ENCODE data around the gene GLS2.
"Not testable (repeated sequence)": the region's sequence is repeated elsewhere in the genome, so short reads cannot be mapped to it uniquely, and the experiment has no call there.

The GLS2 gene

DNA sequence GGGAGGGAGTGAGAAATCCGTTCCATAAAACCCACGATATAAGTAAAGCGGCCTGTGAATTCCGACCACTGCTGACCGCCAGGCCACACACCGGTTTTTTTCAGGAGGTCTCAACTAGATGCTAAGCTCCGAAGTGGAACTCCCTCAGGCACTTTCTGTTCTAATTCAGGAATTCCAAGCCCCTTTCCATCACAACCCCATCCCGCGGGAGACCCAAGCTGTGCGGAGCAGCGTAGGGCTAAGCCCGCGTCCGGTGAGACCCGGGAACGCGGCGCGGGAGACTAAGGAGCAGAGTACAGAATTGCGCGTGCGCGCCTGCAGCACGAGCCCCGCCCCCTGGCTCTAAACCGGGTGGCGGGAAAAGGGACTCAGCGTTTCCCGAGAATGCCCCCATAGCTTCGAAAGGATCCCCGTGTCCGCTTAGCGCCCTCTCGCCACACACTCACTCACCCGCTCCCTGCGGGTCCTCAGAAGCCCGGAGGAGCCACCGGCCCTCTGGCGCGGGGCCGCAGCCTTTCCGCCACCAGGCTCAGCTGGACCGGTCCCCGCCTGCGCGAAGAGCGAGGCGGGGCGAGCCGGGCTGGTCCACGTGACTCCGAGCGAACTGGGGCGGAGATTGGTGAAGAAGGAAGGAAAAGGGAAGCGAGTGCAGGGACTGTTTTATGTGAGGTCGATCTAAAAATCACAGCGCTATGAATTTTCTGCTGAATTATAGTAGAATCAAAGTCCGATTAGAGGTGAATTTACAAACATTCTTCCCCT lies 38.9 kb downstream of the GLS2 start, which contains the start of gene TIMELESS:
TSS of gene TIMELESS (minus strand) at position 567 of the 762 bp plus-strand sequence. CDS start 15,256 bp downstream, outside the sequence.
- DNase-seq (ENCODE audit: low read depth in 1 of 2, low spot score in 1 of 2), result peak; percentile 71 to 73

DNA sequence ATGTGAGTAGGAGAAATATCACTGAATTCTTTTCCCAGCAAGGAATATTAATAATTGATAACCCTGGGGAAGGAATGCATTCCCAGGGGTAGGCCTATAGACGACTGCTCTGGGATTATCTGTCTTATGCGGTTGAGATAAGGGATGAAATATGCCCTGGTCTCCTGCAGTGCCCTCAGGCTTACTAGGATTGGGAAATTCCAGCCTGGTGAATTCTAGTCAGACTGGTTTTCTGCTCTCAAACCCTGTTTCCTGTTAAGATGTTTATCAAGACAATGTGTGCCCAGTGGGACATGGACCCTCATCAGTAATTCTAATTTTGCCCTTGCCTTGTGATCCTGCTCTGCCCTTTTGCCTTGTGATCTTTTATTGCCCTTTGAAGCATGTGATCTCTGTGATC lies 44.8 kb downstream of the GLS2 start:
- not testable (repeated sequence) for DNase-seq (ENCODE audit: low read depth in 1 of 2, low spot score in 1 of 2)

DNA sequence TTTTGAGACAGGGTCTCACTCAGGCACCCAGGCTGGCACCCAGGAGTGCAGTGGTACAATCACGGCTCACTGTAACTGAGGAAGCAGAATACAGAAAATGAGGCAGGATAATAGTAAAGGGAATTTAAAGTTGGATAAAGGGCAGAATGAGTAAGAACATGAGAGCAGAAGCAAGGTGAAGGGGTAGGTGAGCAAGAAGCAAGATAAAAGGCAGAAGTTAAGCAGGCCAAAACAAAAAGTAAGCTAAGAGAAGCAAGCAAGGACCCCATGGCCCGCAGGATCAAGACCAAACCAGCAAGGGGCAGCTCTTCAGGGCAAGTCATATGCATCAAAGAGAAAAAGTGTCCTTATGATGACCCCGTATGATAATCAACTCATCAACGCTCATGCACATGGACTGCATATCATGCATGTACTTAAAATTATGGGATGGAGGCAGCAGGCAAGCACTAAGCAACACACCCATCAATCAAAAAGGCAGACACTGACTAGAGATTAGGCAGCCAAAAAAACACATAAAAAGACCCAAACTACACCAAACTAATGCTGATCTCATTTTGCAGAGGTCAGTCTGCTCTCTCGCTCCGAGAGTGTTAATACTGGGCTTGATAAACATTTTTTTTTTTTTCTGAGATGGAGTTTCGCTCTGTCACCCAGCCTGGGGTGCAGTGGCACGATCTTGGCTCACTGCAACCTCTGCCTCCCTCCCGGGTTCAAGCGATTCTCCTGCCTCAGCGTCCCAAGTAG lies 50.4 kb downstream of the GLS2 start:
- DNase-seq (ENCODE audit: low read depth in 1 of 2, low spot score in 1 of 2), result no peak

DNA sequence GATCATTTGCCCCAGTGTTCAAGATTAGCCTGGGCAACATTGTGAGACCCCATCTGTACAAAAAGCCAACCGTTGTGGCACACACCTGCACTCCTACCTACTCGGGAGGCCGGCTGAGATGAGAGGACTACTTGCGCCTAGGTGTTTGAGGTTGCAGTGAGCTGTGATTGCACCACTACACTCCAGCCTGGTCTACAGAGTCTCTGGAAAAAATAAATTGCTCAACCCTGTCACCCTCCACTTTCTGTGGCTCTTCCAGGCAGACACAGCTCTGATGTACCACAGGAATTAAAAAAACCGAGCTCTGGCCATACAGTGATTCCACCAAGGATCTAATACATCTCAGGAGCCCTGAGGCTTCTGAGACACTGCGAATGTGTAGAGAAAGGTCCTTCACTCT lies 53.1 kb downstream of the GLS2 start:
- DNase-seq (ENCODE audit: low read depth in 1 of 2, low spot score in 1 of 2), result no peak

DNA sequence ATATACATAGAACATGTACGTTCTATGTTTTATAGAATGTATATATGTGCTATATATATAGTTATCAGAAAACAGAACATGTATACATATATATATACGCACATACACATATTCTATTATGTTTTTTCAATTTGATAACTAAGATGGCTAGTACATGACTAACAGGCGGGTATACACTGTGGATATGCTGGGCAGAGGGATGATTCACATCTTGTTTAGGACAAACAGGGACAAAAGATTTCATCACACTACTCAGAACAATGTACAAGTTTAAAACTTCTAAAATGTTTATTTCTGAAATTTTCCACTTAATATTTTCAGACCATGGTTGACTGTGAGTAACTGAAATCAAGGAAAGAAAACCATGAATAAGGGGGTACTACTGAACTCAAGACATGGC lies 56.1 kb downstream of the GLS2 start:
- no peak for DNase-seq (ENCODE audit: low read depth in 1 of 2, low spot score in 1 of 2)

DNA sequence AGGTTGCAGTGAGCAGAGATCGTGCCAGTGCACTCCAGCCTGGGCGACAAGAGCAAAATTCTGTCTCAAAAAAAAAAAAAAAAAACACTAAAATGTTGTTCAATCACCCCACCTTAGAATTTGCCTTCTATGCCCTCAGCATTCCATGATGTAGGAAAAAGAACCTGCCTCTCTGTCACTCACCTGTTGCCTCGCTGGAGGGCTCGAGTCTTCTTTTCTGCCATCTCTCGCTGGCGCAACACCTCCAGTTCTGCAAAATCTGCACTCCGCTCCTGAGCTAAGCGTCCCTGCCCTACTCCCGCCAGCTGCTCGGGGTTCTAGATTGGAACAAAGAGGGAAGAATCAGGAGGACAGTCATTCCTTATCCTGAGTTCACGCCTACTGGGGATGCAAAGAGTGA lies 56.7 kb downstream of the GLS2 start:
- no peak for DNase-seq (ENCODE audit: low read depth in 1 of 2, low spot score in 1 of 2)

DNA sequence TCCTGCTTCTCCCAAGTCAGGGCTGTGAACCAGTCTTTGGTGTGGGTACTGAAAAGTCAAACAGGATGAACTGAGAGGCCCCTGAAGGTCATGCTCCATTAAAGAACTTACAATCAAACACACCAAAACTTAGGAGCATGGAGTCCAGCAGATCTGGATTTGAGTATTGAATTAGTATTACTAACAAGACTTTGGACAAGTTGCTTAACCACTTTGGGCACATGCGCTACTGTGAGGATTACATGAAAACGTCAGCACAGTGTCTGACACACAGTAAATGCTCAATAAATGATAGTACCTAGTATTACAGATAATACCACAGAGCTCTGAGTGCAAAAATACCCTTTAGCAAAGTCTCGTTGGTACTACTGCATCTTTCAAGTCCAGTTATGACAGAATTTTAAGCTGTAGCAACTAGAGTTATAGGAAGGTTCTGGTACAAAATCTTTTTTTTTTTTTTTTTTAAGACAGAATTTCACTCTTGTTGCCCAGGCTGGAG lies 62.0 kb downstream of the GLS2 start:
- DNase-seq (ENCODE audit: low read depth in 1 of 2, low spot score in 1 of 2), result no peak

DNA sequence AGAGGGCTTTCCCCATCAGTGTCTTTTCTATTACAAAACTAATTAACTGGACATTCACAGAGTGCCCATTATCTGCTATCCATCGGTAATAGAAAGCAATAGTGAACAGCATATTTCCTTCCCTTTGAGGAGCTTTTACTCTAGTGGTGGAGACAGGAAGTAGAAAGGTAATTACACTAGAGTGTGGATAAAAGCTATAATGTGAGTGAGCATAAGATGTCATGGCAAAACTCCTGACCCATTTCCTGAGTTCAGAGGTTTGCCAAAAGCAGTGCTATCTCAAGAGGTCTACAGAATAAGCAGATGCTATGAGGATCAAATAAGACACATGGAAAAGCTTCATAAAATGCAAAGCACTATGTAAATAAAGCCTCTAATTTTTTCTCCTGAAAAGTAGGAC lies 62.8 kb downstream of the GLS2 start:
- no peak for DNase-seq (ENCODE audit: low read depth in 1 of 2, low spot score in 1 of 2)

Data from stimulated activated CD4-positive, alpha-beta T cell treated with anti-CD3 and anti-CD28 coated beads, Interleukin-15, amount 100 ng/mL, for 1 hour (primary cell).